NCI-H187 treated with DMSO at 0.1 percent for 48 hours (cell line): ENCODE measurements around the gene RNF166.

Experiments used
- DNase-seq: peaks from one replicate; lab custom pipeline; 2025; lab: John Stamatoyannopoulos, UW

The RNF166 gene

DNA sequence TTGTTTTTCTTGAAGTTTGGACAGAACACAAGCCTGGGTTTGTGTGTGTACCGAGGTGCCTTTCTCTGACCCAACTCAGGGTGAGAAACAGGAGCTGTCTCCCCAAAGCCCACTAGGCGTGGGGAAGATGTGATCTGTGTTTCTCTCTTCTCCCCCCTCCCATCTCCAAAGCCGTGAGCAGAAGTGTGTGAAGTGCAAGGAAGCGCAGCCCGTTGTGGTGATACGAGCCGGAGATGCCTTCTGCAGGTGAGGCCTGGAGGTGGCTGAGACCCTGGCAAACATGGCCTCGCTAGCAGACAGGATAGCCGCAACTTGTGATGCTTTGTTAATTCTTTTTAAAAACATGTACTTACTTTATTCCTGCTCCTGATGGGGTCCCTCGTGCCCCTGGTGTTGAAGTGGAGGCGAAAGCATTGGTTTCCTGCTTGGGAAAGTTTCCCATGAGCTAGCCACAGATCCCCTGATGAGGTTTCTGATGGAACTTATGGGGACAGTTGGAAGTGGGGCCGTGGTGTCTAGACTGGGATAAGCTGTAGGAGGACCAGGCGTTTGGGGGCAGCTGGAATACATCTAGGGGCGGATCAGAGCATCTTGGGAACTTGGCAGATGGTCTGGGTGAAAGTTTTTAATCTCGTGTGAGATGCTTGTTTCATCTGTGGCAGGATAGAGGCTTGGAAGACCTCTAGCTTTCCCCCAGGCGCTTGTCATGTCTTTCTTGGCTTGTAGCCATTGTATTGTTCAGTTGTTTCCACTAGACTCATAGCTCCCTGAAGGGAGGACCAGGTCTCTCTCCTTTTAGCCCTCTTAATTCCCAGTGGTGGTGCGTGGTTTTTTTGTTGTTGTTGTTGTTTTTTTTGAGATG, 988 bp upstream of the RNF166 start:
- DNase-seq = no peak

DNA sequence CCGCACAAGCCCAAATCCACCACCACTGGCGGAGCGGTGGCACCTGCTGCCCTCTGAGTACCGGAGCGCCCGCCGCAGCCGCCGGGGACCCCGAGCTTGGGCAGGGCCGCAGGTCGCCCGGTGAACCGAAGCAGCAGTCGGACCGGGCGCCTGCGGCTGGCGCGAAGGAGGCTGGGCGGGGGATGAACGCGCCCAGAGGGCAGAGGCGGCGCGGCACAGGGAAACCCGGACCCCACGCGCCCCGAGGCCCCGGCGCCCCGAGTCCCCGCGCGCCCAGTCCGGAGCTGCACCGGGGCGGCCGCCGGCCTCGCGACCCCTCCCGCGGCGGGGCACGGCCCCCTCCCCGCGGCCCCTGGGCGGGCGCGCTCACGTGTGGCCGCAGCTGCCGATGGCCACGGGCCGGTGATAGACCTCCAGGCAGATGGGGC, 393 bp downstream of the RNF166 start:
- DNase-seq = no peak

DNA sequence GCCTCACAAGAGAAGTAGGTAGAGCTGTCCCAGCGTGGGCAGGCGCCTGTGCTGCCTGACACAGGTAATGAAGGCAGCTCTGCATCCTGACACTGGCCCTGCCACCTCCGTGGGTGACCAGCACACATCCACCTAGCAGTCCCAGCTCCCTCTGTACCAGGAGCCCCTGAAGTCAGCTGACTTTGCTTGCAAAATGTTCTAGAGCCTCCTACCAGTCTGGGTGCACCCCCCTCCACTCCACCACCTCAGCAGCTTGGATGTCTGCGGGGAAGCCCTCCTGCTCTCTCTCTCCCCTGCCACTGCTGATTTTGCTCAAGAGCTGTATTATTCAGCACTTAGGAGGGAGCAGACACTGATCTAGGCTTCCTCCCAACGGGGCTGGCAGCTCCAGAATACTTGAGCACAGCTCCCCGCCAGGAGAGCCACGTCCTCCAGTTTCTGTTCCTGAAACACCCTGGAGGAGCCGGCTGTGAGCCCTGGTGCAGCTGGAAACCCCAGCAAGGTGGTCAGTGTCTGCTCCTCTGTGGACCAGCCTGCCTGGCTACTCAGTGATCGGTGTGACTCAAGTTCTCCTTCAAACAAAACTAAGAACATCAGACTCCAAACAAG, 1.0 kb downstream of the RNF166 start:
- DNase-seq = no peak

DNA sequence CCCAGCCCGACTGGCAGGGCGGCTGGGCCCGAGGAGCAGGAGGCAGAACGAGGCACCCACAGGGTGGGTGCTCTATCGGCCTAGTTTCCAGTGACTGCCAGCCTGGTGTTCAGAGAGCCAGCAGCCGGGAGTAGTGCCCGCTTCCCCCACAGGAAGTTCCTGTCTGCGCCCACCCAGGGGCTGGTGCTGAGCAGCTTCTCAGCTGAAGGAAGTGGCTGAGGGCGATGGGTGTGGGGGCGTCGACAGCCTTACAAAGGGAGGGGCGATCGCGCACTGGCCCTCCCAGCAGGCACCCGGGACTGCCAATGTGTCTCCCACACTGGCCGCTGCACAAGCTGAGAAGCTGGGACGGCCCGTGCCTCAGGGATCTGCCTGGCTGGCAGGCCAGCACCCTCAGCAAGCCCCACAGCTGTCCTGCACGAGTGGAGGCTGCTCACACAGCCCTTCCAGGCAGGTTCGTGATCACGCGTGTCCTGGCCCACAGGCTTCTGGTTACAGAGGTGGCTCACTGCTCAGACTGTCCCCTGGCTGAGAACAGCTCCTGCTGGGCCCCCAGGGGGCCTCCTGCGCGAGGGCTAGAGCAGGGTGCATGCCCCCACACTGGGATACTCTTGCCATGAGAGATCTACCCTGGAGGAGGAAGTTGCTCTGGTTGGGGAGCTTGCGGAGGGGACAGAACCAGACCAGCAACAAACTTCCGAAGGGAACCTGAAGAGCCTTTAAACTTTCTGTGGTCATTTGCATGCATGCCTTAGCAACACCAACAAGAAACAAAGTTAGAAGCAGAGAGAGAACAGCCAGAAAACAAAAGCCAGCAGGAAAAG, 2.5 kb downstream of the RNF166 start:
- DNase-seq = no peak

DNA sequence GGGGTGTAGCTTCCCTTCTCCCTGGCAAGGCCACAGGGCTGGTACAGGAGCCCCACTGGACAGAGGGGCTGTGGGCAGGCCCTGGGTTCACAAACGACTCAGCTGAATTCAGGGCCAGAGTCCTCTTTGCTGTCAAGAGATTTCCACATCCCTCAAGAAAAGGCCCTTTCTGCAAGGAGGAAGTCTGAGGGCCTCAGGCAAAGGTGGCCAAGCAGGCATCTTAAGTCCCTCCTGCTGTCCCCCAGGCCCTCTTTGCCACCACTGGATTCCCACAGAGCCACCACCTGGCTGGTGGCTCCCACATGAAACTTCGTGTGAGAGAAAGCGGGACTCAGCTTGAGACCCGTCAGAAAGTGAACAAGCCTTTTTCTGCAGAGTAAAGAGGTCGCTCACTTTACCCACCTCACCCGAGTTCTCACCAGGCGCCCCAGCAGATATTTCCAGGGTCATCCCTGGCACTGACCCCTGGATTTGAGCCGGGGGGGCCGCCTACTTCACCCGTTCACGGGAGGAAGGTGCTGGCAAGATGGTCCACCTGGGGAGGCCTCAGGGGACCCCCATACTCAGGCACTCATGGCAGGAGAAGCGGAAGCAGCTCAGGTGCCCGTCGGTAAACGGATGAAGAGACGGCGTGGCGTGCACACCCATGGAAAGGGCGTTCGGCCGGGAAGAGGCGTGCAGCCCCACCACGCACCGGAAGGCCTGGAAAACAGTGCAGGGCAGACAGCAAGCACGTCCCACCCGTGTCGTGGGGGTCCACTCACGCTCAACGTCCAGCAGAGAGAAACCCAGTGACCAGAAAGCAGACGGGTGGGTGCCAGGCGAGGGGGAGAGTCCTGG, 3.6 kb downstream of the RNF166 start:
- DNase-seq = no peak

DNA sequence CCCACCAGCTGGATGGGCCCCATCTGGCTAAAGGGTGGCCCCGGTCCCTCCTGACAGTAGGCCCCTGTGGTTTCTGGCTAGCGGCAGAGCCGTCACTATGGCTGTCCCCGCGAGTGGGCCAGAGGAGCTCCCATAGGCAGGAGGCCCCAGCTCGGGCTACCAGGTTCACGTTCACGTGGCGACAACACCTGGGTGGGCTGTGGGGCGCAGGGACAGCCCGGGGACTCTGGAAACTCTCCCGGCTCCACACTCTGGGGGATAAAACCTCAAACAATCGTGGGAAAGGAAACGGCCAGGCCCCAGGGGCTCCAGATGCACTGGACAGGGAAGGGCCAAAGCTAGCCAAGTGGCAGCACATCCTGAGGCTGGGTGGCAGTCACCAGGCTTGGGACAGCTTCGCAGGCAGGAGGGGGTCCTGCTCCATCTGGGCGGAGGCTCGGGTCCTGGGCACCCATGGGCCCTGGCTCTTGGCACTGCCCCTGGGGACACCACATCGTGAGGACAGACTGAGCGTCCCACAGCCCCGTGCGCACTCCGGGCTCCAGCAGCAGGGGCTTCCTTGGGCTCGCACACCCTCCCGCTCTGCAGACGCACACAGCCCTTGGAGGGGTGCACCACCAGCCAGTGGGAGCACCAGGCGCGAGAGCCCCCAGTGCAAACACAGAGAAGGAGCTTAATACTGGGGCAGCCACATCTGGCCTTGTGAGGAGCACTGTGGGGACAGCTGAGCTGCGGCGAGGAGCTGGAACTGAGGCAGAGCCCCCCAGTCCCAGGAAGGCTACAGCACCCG, 4.4 kb downstream of the RNF166 start:
- no peak for DNase-seq

DNA sequence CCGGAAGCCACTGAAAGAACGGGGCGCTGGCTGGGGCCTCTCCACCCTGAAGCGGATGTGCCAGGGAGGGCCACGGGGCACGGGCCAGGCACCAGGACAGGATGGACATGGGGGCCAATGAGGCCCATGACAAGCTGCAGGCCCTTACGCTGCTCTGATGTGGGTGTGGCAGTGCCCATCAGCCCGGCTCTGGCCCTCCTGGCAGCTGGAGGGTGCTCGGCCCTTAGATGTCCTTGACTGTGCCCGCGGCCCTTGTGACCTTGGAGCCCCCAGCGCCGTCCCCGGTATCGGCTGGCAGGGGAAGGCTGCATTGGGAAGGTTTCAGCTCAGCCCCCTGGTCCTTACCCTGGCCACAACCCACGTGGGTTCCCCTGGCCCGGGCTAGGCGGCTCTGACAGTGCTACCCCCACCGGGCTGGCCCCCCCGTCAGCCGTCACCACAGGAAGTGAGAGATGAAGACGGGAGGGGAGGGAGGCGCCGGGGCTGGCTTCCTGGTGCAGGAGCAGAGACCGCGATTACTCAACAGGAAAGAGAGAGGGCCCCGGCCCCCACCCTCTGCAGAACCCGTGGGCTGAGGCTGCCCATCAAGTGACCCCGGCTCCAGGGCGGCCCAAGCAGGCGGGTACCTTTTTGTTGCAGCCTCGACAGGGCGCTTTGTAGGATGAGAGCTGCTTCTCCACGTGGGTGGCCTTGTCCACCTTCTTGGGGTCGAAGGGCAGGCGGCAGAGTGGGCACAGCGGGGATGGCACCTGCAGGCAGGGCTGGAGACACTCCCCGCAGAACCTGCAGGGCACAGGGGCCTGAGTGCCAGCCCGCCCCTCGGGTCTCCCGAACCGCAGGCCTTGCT, 5.3 kb downstream of the RNF166 start:
- DNase-seq = no peak

DNA sequence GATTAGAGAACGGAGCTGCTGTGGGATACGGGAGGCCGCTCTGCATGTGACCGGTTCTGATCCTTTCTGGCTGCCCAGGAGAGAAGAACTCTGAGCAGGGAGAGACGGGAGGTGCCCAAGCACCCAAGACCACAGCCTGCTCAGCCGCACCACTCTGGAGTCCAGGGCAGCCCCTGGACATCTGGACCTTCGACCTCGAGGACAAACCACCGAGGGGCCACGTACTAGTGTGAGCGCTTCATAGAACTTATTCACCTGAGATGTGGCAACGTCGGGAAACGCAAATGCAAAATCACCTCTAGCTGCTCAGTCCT, 5.9 kb downstream of the RNF166 start:
- no peak for DNase-seq

DNA sequence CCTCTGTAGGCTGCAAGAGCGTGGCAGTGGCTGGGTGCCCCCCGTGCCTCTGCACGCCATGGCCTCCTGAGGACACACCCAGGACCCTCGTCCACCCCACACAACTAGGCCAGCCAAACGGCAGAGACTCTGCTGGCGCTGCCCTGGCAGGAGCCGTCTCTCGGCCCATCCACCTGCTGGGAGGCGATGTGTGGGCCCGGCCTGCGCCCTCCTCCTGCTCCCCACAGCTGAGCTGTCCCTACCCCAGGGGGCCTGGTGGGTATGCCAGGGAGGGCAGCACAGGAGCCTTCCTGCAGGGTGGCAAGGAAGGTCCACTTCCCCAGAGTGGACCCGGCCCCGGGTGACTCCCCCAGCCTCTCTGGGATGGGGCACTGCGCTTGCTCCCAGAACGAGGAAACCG, 7.0 kb downstream of the RNF166 start:
- DNase-seq = no peak

DNA sequence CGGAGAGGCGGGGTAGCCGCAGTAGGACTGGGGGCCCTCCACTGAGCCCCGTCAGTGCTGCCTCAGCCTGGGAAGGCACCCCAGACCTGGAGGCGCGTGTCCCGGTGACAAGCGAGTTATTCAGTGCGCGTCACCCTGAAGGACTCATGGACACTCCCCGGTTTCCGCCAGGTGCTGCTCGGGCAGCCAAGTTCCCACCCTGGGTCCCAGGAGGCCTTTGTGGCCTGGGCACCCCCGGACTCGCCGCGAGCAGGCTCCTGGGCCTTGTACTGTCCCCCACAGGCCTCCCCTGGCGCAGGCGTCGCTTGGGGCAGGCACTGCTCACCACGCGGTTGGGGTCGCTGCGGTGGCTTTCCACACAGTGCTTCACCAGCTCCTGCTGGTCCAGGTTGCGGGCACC, 7.6 kb downstream of the RNF166 start:
- DNase-seq = no peak

DNA sequence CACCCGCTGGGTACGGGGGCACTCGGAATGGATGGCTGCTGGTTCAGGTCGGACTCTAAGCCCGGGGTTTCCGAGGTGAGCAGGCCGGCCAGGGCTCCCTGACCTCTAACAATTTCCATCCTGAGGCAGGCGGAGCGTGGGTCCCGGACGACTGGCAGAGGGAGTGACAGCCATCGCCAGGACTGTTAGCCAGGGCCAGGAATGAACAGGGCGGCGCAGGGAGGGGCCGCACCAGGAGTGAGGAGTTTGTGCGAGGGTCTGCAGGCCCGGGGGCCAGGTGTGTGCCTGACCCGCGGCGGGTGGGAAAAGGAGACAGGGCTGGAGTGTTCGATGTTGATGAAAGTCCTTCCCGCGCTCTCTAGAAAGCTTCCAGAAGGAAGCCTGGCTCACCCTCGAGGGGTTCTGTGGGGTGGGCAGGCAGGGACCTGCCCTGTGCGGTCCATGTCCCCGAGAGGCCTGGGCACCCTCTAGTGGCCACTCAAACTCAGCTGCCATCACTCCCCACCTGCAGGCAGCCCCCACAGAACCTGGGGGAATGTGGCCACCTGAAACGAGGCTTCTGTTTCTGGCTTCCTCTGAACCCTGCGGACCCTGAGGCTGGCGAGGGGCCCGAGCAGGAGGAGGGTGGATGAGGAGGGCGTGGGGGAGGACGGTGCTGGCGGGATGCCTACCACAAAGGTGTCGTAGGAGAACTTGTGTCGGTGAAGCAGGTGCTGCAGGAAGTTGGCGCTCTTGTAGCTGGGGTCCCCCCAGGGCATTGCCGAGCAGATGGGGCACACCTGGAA, 8.2 kb downstream of the RNF166 start:
- DNase-seq = no peak

DNA sequence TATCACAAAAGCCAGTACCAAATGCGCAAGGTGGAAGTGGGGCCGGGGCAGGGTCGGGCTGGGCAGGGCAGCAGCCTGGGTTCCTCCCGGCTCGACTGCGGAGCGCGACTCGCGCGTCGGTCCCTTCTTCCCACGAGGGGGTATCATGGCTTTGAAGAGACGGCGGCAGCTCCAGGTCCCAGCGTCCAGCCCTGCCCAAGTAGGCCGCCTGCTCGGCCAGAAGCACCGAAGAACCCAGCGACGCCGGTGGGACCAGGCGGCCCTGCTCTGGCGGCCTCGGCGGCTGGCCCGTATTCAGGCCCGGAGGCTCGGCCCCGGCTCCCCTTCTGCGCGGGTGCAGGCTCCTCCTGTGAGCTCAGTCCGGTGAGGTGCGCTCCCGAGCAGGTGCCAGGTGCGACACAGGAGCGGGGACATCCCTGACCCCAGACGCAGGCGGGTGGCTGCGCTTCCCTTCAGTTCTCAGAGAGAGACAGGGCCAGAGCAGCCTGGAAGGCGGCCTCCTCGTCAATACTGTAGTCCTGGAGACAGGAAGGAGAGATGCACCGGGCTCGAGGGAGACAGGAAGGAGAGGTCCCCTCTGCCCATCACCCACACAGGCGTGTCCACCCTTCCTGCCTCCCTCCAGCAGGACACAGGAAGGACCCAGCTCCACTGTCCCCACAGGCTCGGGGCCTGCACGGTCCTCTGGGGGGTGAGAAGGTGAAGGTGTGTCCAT, 8.9 kb downstream of the RNF166 start:
- DNase-seq = no peak

DNA sequence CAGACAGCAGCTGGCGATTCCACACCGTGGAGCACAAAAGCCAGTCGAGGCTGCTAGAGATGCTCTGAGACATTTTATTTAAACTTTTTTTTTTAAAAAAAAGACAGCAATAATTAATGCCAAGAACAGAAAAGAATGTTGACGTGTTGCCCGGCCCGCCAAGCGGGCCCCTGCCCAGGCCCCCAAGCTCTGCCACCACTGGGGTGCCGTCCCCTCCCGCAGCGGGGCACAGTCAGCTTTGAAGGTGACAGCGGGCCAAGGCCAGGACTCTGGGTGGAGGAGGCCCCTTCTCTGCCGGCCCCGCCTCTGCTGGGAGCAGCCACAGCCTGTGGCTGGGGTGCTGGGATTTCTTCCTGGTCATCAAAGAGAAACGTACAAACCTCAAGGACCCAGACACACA, 9.8 kb downstream of the RNF166 start:
- DNase-seq = no peak

DNA sequence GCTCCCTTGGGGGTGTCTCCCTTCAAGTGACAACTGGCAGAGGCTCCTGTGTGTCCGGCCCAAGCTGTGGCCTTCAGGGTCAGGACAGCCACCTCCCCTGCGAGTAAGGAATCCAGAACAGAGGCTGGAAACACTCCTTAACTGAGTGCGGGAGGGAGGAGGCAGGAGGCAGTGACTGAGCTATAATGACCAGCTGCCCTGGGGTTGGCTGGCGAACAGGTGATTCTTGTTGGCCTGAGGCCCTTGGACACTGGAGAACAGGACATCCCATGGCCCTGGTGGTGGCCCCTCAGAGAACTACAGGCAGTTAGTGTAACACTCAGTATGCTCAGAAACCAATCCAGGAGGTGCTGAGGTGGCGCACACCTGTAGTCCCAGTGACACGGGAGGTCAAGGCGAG, 10.5 kb downstream of the RNF166 start:
- no peak for DNase-seq

DNA sequence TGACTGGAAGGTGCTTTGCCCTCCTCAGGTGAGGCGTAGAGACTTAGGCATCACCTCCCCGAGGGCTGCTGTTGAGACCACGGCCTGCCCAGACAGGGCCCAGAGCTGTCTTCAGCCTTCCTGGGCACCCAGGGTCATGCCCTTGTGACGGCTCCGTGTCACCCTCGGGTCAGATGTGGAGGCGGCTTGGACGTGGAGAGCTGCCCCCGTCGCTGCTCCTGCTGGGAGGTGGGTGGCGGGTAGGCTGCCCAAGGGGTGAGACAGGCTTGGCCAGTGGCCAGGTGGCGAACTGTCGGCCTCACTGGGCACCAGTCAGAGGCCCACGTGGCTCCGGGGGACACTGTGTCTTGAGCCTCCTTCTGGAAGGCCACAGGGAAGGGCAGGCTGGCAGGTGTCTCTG, 11.0 kb downstream of the RNF166 start:
- no peak for DNase-seq

DNA sequence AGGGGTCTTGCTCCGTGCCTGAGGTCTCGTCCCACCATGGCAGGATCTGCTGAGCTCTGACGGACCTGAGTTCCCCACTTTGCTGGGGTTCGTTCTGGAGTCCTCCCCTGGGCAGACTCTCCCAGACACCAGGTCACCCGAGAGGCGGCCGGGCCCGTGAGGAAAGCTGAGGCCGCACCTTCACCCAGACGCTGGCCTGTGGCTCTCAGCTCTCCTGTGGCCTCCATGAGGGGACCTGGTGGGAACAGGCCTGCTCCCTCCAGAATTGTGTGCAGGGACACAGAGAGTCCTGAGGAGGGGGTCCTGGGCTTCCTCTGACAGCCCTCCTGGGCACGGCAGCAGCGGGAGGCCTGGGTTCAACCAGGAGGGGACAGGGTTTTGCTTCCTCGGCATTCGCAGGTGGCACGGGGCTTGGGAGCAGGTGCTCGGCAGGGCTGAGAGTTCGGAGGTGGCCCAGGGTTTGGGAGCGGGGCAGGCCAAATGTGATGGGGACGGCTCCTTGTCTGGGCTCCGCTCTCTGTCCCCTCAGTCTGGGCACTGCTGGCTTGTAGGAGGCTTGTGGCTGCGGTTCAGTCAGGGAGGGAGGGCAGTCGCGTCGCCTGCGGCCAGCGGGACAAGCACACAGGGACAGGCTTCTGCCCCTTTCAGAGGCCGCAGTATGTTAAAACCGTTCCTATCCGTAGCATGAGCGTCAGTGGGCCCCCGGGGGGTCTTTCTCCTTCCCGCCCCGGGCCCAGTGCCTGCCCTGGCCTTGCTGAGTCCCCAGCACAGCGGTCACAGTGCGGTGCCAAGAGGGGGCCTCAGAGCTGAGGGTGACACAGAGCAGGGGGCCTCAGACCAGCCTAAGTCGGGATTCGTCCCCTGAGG, 11.8 kb downstream of the RNF166 start:
- DNase-seq = no peak

DNA sequence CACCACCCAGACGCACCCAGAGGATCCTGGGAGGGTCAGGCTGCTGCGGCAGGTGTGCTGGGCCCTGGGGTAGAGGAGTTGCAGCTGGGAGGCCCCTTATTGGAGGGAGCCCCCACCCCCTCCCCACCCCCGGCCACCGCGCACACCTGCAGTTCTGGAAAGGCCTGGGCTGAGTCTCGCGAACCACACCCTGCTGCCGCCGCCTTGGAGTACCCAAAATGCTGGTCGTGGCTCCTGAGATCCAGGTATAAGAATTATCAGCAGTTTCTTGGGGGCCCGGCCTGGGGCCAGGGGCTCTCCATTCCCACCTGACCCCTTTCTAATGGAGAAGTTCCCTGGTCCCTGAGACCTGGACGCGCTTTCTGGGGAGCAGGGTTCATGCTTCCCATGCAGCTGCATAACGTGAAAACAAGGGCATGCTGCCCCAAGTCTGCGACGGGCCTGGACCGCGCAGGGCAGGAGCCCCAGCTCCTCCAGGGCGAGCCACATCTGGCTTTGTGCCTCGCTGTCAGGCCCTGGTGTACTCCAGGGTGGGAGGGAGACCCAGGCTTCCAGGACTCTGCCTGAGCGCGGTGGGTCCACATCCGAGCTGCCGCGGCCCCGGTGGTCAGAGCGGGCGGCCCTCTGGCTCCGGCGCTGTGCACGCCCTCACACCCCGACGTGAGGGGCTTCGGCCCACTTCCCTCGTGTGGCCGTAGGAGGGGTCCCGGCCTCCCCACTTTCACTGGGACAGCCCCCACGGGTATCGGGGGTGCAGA, 12.6 kb downstream of the RNF166 start:
- DNase-seq = no peak
